Testis (tissue), 3 donors: ENCODE measurements around the gene PAX8. TPM values are rescaled to one million over a fixed set of nuclear protein-coding genes. Genes with fewer than 3 reads are reported as not detected.

Experiments
- DNase-seq: peaks from one replicate; pipeline ENCODE4 v3.0.0-alpha.2; 2019
- H3K27ac ChIP-seq, 2 donors: fragments of 200-600 bp; sonication (generic); one replicate each; pipeline ENCODE4 v1.5.1; 2019
- H3K27me3 ChIP-seq: fragments of 200-600 bp; sonication (generic); one replicate; pipeline ENCODE4 v1.5.1; 2019
- H3K36me3 ChIP-seq: fragments of 200-600 bp; sonication (generic); one replicate; pipeline ENCODE4 v1.5.1; 2017; ENCODE audit warnings: low read depth; ENCODE audit errors: missing control alignments
- H3K4me1 ChIP-seq: fragments of 200-600 bp; sonication (generic); one replicate; pipeline ENCODE4 v1.5.1; 2019
- H3K4me3 ChIP-seq, 2 donors: fragments of 200-600 bp; sonication (generic); one replicate each; pipeline ENCODE4 v1.5.1; 2017 to 2019
- H3K9me3 ChIP-seq: fragments of 200-600 bp; sonication (generic); one replicate; pipeline ENCODE4 v1.5.1; 2017
- CTCF ChIP-seq, 3 experiments: fragments of 450-650 bp in 2 of 3; fragments of 200-600 bp in 1 of 3; sonication (generic) in 1 of 3; IDR thresholded peaks; one replicate each; pipeline ENCODE4 v1.5.1; 2016 to 2019; ENCODE audit warnings: antibody characterized with exemption in 3 of 3, mild to moderate bottlenecking in 2 of 3, moderate library complexity in 1 of 3
- POLR2A ChIP-seq: fragments of 450-650 bp; IDR thresholded peaks from one replicate; pipeline ENCODE4 v1.6.1; 2017; ENCODE audit warnings: antibody characterized with exemption, mild to moderate bottlenecking, moderate library complexity
- WGBS, 2 donors: methylation state at CpG; one replicate each; pipeline ENCODE4 v1.1.5; 2018; 5-methylcytosine and 5-hydroxymethylcytosine counted together
- intact Hi-C: fragments of 100-400 bp; cut with DNase I; formaldehyde crosslinking; loops from one replicate; pipeline ENCODE4 v1.15.1; 2023; ENCODE audit warnings: low total_unique reads
- polyA plus RNA-seq: library from polyadenylated mRNA; stranded (reverse); fragments of 350-450 nt; fragmentation: Illumina TruSeq; extraction: RNeasy Lipid Tissue Mini Kit (QIAGEN cat#74804); gene quantifications from one replicate; pipeline ENCODE4 v1.2.3, GENCODE V29; 2014; ENCODE audit warnings: low read depth, low replicate concordance; ENCODE audit not compliant: insufficient read depth
- total RNA-seq, 2 donors: library from RNA; depleted of rRNA; stranded (reverse); fragments of >200 nt; gene quantifications; one replicate each; pipeline ENCODE4 v1.2.3, GENCODE V29; 2016

Gene PAX8
- total and polyA plus RNA-seq, 3 donors from 2014 or later = 4.7 to 22.3 (median 5.4) TPM

- peak; percentile 84 for DNase-seq
- no peaks in the 10 kb centered on the region for H3K36me3 ChIP-seq
- H3K4me1 ChIP-seq = no peaks in the 10 kb centered on the region
- H3K9me3 ChIP-seq = no peaks in the 10 kb centered on the region
- H3K4me3 ChIP-seq = no peak overlapping the region
- H3K27me3 ChIP-seq = no peaks in the 10 kb centered on the region
- TF ChIP-seq POLR2A (no peak), CTCF (IDR thresholded peaks at IDR 0.05) (peak; percentile 62 to 72 (median 66))
- H3K27ac ChIP-seq = no peak overlapping the region
- 40 to 51% methylated on average over 5 of the region's 5 CpGs for WGBS, 2 donors
- intact Hi-C loops = loop anchor here (10.0 kb wide), 1 partner anchor 69 kb away; no protein-coding TSS in a partner anchor
These were observed 74.7 kb downstream of the PAX8 start for GRCh38 chr2:113203901-113204519.

GRCh38 chr2:113203217-113203530 lies 75.5 kb downstream of the PAX8 start:
- intact Hi-C loops = loop anchor here (10.0 kb wide), 1 partner anchor 68 kb away; no protein-coding TSS in a partner anchor
- DNase-seq = no peak
- Histone ChIP-seq H3K27me3 (no peaks in the 10 kb centered on the region), H3K4me3 (no peak overlapping the region), H3K36me3 (no peaks in the 10 kb centered on the region), H3K9me3 (no peaks in the 10 kb centered on the region), H3K27ac (no peak overlapping the region), H3K4me1 (no peaks in the 10 kb centered on the region)
- TF ChIP-seq CTCF (IDR thresholded peaks at IDR 0.05) = no peak
- no peak for TF ChIP-seq POLR2A

- 71 to 89% methylated on average over 8 to 13 of the region's 13 CpGs for WGBS, 2 donors
- DNase-seq = no peak
- intact Hi-C loops = loop anchor here (10.0 kb wide), 1 partner anchor 68 kb away; no protein-coding TSS in a partner anchor
- Histone ChIP-seq H3K9me3 (no peaks in the 10 kb centered on the region), H3K27ac (no peak overlapping the region), H3K36me3 (no peaks in the 10 kb centered on the region), H3K27me3 (no peaks in the 10 kb centered on the region), H3K4me1 (no peaks in the 10 kb centered on the region), H3K4me3 (no peak overlapping the region)
- TF ChIP-seq CTCF (IDR thresholded peaks at IDR 0.05) = no peak
- TF ChIP-seq POLR2A = no peak
These were observed 76.2 kb downstream of the PAX8 start for GRCh38 chr2:113202305-113203216.

- Histone ChIP-seq H3K27me3 (no peaks in the 10 kb centered on the region), H3K4me1 (no peaks in the 10 kb centered on the region), H3K27ac (no peak overlapping the region), H3K4me3 (no peak overlapping the region), H3K9me3 (no peaks in the 10 kb centered on the region), H3K36me3 (no peaks in the 10 kb centered on the region)
- TF ChIP-seq CTCF (IDR thresholded peaks at IDR 0.05) (no peak), POLR2A (no peak)
- whole genome bisulfite sequencing, 2 donors = 86 to 90% methylated on average over 5 to 8 of the region's 8 CpGs
- intact Hi-C loops = loop anchor here (10.0 kb wide), 1 partner anchor 67 kb away; no protein-coding TSS in a partner anchor
- no peak for DNase-seq
These were observed 77.0 kb downstream of the PAX8 start for GRCh38 chr2:113201496-113202304.
